ENCODE measurements around the gene TRAPPC10.

Gene TRAPPC10

DNA sequence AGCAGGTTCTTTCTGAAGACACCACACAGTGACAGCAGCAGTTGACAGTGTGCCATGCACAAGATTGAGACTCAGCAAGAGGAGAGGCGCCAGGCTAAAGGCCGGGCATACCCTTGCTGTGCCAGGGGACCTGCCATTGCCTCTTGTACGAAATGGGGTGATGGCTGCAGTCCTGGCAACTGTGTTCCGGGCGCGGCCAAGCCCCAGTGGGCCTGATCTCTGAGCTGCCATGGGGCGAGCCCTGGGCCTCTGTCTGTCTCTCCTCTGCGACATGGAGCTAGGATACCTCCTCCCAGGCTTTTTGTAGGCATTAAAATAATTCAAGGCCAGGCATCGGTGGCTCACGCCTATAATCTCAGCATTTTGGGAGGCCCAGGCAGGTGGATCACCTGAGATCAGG, 9.6 kb upstream of the TRAPPC10 start:
- DNase-seq (ENCODE audit: insufficient read length, low spot score) (no peak), FAIRE-seq (no peak)

- DNase-seq (ENCODE audit: insufficient read length, low spot score) (no peak), FAIRE-seq (no peak)
Observed at GRCh38 chr21:44003307-44003966, 8.7 kb upstream of the TRAPPC10 start.

DNA sequence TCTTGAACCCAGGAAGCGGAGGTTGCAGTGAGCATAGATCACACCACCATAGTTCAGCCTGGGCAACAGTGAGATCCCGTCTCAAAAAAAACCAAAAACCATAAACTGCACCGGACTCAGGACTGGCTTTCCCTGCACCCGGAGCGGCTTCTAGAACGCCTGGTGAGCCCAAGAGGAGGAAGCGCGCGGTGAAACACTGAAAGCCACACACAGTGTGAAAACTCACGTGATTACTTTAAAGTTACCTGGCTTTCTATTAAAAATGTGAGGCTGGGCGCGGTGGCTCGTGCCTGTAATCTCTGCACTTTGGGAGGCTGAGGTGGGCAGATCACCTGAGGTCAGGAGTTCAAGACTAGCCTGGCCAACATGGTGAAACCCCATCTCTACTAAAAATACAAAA, 7.0 kb upstream of the TRAPPC10 start:
- DNase-seq (ENCODE audit: insufficient read length, low spot score) (no peak), FAIRE-seq (no peak)

DNA sequence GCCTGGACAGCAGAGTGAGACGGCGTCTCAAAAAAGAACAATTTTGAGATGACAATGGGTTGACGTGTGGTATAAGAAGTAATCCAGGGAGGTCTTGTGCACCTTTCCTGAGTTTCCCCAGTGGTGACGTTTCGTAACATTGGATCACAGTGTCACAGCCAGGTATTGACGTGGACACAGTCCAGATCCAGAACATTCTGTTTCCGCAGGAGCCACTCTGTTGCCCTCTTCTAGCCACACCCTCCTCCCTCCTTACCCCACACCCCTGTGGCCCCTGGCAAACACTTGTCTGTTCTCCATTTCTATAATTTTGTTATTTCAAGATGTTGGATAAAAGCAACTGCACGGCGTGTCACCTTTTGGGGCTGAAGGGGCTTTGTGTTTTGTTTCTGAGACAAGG, 6.5 kb upstream of the TRAPPC10 start:
- no peak for DNase-seq (ENCODE audit: insufficient read length, low spot score)
- FAIRE-seq, result no peak

DNA sequence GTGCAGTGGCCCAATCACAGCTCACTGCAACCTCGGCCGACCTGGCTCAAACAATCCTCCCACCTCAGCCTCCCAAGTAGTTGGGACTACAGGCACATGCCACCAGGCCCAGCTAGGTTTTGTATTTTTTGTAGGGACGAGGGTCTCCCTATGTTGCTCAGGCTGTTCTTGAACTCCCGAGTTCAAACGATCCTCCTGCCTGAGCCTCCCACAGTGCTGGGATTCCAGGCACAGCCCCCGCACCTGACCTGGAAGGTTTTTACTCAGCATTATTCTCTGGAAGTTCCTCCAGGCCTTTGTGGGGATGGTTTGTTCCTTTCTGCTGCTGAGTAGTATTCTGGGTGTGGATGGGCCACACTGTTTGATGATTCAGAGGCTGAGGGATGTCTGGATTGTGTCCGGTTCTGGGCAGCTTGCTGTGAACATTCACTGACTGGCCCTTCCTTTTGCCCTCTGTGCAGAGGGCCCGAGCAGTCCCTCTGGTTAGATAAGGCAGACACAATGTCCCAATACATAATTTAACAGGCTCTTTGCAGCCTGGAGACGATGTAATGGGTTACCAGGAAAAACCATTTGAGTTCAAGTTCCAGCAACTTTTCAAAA, 6.0 kb upstream of the TRAPPC10 start:
- FAIRE-seq (no peak), DNase-seq (ENCODE audit: insufficient read length, low spot score) (no peak)

DNA sequence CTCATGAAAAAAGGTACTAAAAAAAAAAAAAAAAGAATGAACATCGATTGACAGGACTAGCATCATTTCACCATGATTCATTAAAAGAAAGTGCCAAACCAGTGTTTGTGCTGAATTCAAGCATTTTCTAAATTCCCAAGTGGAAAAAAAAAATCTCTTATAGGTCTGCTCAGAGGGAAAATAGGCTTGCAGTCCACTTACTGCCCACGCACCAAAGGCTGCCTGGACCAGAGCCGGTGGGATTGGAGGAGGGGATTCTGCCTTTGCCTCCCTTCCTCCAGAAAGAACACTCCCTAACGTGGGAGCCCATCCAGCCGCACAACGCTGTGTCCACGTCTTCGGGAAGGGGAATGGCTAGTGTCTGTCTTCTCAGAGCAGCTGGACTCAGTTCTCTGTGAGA, 5.5 kb upstream of the TRAPPC10 start:
- FAIRE-seq (no peak), DNase-seq (ENCODE audit: insufficient read length, low spot score) (no peak)

DNA sequence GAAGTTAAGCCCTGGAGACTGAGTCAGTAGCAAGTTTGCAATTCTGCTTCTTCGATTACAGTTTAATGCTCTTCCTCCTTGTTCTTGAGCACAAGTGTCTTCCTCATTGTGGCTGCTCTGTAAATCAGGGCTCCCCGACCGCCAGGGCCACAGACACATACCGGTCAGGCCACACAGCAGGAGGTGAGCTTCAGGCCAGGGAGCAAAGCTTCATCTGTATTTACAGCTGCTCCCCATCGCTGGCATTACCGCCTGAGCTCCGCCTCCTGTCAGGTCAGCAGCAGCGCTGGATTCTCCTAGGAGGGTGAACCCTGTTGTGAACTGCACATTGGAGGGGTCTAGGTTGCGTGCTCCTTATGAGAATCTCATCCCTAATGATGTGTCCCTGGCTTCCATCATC, 1.7 kb upstream of the TRAPPC10 start:
- FAIRE-seq, result no peak
- no peak for DNase-seq (ENCODE audit: insufficient read length, low spot score)

DNA sequence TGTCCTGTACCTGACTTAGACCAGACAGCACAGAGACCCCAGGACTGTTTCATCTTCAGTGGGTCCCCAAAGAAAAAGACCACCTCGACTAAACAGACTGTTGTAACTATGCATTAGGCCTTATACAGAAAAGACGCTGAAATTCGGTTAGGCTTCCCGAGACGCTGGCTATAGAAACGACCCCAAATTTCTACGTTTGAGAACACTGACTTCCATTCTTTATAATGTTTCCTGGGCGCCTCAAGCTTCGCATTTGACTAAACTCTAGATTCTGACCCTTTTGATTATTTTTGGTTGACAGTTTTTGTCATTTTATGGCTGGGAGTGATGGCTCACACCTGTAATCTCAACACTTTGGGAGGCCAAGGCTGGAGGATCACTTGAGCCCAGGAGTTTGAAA, 986 bp upstream of the TRAPPC10 start:
- FAIRE-seq, result no peak
- no peak for DNase-seq (ENCODE audit: insufficient read length, low spot score)

- peak; percentile 47 for FAIRE-seq
- peak; percentile 96 for DNase-seq (ENCODE audit: insufficient read length, low spot score)
Observed at GRCh38 chr21:44012474-44013379, 618 bp downstream of the TRAPPC10 start.

DNA sequence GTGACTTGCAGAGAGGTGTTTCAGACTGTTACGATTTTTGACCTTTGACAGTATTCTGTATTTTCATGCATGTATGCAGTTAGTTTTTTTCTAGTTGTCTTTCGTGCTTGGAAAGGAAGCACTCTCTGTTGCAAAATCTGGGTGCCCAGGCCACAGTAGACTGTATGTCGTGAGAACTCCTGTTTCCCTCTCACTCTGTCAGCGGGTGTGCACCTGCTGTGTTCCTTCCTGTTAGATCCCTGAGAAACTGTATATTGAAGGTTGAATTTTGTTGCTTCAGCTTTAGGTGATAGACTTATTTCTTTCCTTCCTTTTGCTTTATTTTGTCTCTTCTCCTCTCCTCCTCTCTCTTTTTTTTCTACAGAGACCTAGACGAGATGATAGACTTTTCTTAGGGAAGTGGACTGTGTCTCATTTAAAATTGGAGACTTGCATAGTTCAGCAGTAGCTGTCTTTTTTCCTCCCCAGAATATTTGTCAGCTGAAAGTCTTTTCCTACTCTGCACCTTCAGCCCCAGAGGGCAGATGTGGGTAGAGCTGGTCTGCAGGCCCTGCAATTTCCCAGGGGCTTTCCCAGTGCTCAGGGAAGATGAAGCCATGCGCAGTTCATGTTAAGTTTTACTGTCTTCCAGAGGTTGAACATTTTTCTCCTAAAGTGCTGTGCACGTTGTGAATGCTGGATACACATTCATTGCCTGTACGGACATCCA, 1.4 kb downstream of the TRAPPC10 start:
- DNase-seq (ENCODE audit: insufficient read length, low spot score) (no peak), FAIRE-seq (peak; percentile 81)

DNA sequence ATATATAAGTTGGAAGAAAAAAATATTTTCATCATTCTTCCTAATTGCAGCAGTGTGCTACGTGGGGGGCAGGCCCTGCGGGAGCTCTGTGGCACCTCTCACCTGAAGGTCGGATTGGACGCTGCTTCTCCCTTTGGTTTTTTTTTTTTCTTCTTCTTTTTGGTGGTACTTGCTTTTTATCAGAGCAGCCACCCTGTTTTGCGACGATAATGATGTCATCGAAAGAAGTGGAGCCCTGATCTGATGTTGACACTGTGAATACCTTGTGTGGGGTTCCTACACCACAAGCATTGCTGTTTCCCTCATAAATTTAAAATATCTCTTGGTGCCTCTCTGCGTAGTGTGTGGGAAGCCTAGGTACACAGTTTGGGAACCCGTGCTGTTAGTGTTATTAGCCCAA, 5.5 kb downstream of the TRAPPC10 start:
- no peak for FAIRE-seq

DNA sequence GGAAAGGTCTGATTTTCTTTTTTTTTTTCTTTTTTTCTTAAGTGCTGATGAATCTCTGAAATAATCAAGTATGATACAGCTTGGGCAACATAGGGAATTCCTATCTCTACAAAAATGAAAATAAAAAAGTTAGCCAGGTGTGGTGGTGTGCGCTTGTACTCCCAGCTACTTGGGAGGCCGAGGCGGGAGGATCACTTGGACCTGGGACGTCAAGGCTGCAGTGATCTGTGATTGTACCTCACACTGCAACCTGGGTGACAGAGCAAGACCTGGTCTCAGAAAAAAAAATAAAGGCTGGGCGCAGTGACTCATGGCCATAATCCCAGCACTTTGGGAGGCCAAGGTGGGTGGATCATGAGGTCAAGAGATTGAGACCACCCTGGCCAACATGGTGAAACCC, 6.0 kb downstream of the TRAPPC10 start:
- FAIRE-seq (no peak), DNase-seq (ENCODE audit: insufficient read length, low spot score) (no peak)

More for the DNA sequence above, 5.5 kb downstream of the TRAPPC10 start:
- no peak for DNase-seq (ENCODE audit: insufficient read length, low spot score)

GRCh38 chr21:44018813-44019567, 6.9 kb downstream of the TRAPPC10 start:
- no peak for FAIRE-seq
- DNase-seq (ENCODE audit: insufficient read length, low spot score), result no peak

GRCh38 chr21:44019568-44019958, 7.5 kb downstream of the TRAPPC10 start:
- FAIRE-seq (no peak), DNase-seq (ENCODE audit: insufficient read length, low spot score) (no peak)

- FAIRE-seq, result no peak
Observed at GRCh38 chr21:44020551-44020950, 8.4 kb downstream of the TRAPPC10 start.

DNA sequence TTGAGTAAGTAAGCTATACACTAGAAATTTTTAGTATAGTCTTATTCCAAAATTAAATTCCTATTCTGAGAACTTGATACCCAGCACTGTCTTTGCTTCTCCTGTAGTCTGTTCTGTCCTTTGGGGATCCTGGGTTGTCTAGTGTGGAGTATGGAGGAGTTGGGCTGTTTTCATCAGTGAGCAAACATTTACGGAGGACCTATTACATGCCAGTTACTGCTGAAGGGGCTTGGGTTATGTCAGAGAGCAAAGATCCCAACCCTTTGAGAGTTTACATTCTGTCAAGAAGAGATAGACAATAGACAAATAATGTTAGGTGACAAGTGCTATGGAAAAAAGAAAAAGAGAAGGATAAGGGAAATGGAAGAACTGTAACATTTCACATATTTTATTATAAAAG, 9.0 kb downstream of the TRAPPC10 start:
- FAIRE-seq, result no peak
- no peak for DNase-seq (ENCODE audit: insufficient read length, low spot score)

More at GRCh38 chr21:44020551-44020950, 8.4 kb downstream of the TRAPPC10 start:
- DNase-seq (ENCODE audit: insufficient read length, low spot score), result no peak

- FAIRE-seq, result no peak
- no peak for DNase-seq (ENCODE audit: insufficient read length, low spot score)
Observed at GRCh38 chr21:44024257-44024656, 12.1 kb downstream of the TRAPPC10 start.

DNA sequence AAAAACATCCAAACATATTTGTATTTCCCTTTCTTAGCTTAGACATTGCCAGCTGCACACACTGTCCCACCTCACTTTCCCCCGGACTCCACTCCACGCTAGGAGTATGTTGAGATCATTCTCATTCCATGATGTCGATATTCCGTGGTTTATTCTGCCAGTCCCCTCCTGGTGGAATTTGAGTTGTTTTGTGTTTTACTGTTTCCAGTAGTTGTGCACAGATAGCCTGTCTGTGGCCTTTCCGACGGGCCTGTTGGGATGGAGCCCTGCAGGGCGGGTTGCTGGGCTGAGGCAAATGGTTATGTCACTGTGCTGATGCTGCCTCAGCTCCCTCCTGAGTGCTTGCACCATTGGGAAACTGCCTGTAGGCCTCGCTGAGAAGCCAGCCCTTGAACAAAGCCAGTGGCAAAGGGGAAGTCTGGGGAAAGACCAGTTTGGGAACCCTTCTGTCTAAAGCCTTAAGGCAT, 12.8 kb downstream of the TRAPPC10 start:
- FAIRE-seq (no peak), DNase-seq (ENCODE audit: insufficient read length, low spot score) (no peak)

GRCh38 chr21:44027607-44028286, 15.6 kb downstream of the TRAPPC10 start:
- no peak for FAIRE-seq
- DNase-seq (ENCODE audit: insufficient read length, low spot score), result no peak

DNA sequence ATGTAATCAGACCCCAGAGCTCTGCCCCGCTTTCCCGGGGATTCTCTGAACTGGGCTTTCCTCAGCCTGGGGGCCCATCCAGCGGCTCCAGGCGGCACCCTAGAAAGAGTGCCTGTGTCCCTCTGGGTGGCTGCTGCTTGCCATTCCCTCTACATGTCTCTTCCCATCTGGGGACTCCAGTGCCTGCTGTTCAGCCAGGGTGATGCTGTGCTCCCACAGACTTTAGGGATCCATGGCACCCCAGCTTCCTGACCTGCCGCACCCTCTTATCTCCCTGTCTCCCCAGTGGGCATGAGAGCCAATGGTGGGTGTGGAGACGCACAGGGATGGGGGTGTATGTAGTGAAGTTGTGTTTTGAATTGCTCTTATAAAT, 16.2 kb downstream of the TRAPPC10 start:
- DNase-seq (ENCODE audit: insufficient read length, low spot score), result no peak
- FAIRE-seq, result no peak

Measured in GM19239 (cell line).